HG03354 (cell line): ENCODE data around the gene BPI.
"Not testable (repeated sequence)": the region's sequence is repeated elsewhere in the genome, so short reads cannot be mapped to it uniquely, and the experiment has no call there.

ENCODE experiments used
- ATAC-seq: cut with Tn5 transposase; IDR thresholded peaks from one replicate; pipeline ENCODE4 v1.9.1; 2021; ENCODE audit warnings: mild to moderate bottlenecking; ENCODE audit not compliant: unreplicated experiment, poor library complexity, severe bottlenecking

Gene BPI

GRCh38 chr20:38303908-38304379, at the start of gene BPI:
BPI (plus strand) TSS chr20:38304156; CDS start chr20:38304224, 68 bp downstream.
- no peak for ATAC-seq

- not testable (repeated sequence) for ATAC-seq
Measured at GRCh38 chr20:38254621-38255020, 49.3 kb upstream of the BPI start.

- no peak for ATAC-seq
Measured at GRCh38 chr20:38255393-38255792, 48.6 kb upstream of the BPI start.

GRCh38 chr20:38256021-38256420, 47.9 kb upstream of the BPI start:
- ATAC-seq, result no peak

GRCh38 chr20:38256966-38257365, 47.0 kb upstream of the BPI start:
- no peak for ATAC-seq

GRCh38 chr20:38258545-38259215, 45.3 kb upstream of the BPI start:
- no peak for ATAC-seq

- ATAC-seq, result no peak
Measured at GRCh38 chr20:38260025-38260377, 44.0 kb upstream of the BPI start.

GRCh38 chr20:38260378-38261053, 43.4 kb upstream of the BPI start, which contains the start of gene KIAA1755:
KIAA1755 (minus strand) TSS chr20:38260735; CDS start chr20:38260500, 235 bp downstream.
- ATAC-seq, result no peak

GRCh38 chr20:38261054-38261390, 42.9 kb upstream of the BPI start:
- no peak for ATAC-seq

- ATAC-seq, result no peak
Measured at GRCh38 chr20:38262931-38263330, 41.0 kb upstream of the BPI start.

GRCh38 chr20:38266426-38266825, 37.5 kb upstream of the BPI start:
- ATAC-seq, result no peak

GRCh38 chr20:38267296-38267695, 36.7 kb upstream of the BPI start:
- no peak for ATAC-seq

- ATAC-seq, result no peak
Measured at GRCh38 chr20:38267901-38268514, 35.9 kb upstream of the BPI start.

- no peak for ATAC-seq
Measured at GRCh38 chr20:38269040-38269439, 34.9 kb upstream of the BPI start.

GRCh38 chr20:38269715-38270114, 34.2 kb upstream of the BPI start:
- no peak for ATAC-seq

- no peak for ATAC-seq
Measured at GRCh38 chr20:38270869-38271605, 32.9 kb upstream of the BPI start.

- ATAC-seq, result no peak
Measured at GRCh38 chr20:38271608-38272120, 32.3 kb upstream of the BPI start.

GRCh38 chr20:38272398-38272797, 31.6 kb upstream of the BPI start:
- ATAC-seq, result no peak

- ATAC-seq, result no peak
Measured at GRCh38 chr20:38272961-38273360, 31.0 kb upstream of the BPI start.
